SK-N-SH treated with all-trans-retinoic acid at 6 μM for 48 hours (cell line): ENCODE data around the gene ZDHHC3.

Source experiments
- ATAC-seq: fragments of 200-7000 bp; cut with Tn5 transposase; 3 replicates; pipeline ENCODE4 v1.9.1; 2020; ENCODE audit warnings: mild to moderate bottlenecking, moderate library complexity
- ARNTL ChIP-seq: fragments of 450-650 bp; formaldehyde crosslinking; IDR thresholded peaks from 2 replicates; pipeline ENCODE4 v1.5.0; 2020; ENCODE audit warnings: low read depth, mild to moderate bottlenecking, moderate library complexity, borderline replicate concordance
- BACH2 ChIP-seq: fragments of 250-450 bp; sonication (Bioruptor Pico); IDR thresholded peaks from 2 replicates; pipeline ENCODE4 v1.9.0; 2021; ENCODE audit warnings: mild to moderate bottlenecking, borderline replicate concordance
- CREB5 ChIP-seq: fragments of 250-450 bp; sonication (Bioruptor Pico); IDR thresholded peaks from 2 replicates; pipeline ENCODE4 v1.5.1; 2020; ENCODE audit warnings: low read depth, mild to moderate bottlenecking, moderate library complexity
- GLIS3 ChIP-seq: fragments of 250-450 bp; sonication (Bioruptor Pico); IDR thresholded peaks from 2 replicates; pipeline ENCODE4 v1.5.0; 2020; ENCODE audit warnings: mild to moderate bottlenecking, moderate library complexity
- OSR1 ChIP-seq: fragments of 250-450 bp; sonication (Bioruptor Pico); IDR thresholded peaks from 2 replicates; pipeline ENCODE4 v1.8.0; 2022; ENCODE audit warnings: moderate library complexity, mild to moderate bottlenecking, inconsistent platforms
- PATZ1 ChIP-seq: fragments of 250-450 bp; sonication (Bioruptor Pico); IDR thresholded peaks from 2 replicates; pipeline ENCODE4 v1.8.0; 2020; ENCODE audit warnings: mild to moderate bottlenecking, moderate library complexity, borderline replicate concordance
- POU6F1 ChIP-seq: fragments of 250-450 bp; sonication (Bioruptor Pico); IDR thresholded peaks from 2 replicates; pipeline ENCODE4 v1.8.0; 2021; ENCODE audit warnings: low read depth, mild to moderate bottlenecking, moderate library complexity, borderline replicate concordance
- PPARA ChIP-seq: fragments of 250-450 bp; sonication (Bioruptor Pico); IDR thresholded peaks from 2 replicates; pipeline ENCODE4 v1.5.0; 2020; ENCODE audit warnings: mild to moderate bottlenecking, borderline replicate concordance
- RARB ChIP-seq: fragments of 250-450 bp; sonication (Bioruptor Pico); IDR thresholded peaks from 2 replicates; pipeline ENCODE4 v1.8.0; 2021; ENCODE audit warnings: mild to moderate bottlenecking, moderate library complexity
- SNAI2 ChIP-seq: fragments of 250-450 bp; sonication (Bioruptor Pico); IDR thresholded peaks from 2 replicates; pipeline ENCODE4 v1.5.0; 2020; ENCODE audit warnings: mild to moderate bottlenecking, moderate library complexity
- TOX ChIP-seq: fragments of 250-450 bp; sonication (Bioruptor Pico); IDR thresholded peaks from 2 replicates; pipeline ENCODE4 v1.8.0; 2021; ENCODE audit warnings: mild to moderate bottlenecking, moderate library complexity, borderline replicate concordance
- TSHZ2 ChIP-seq: fragments of 250-450 bp; sonication (Bioruptor Pico); IDR thresholded peaks from 2 replicates; pipeline ENCODE4 v1.5.0; 2020; ENCODE audit warnings: mild to moderate bottlenecking, moderate library complexity
- ZFP30 ChIP-seq: fragments of 450-650 bp; formaldehyde crosslinking; IDR thresholded peaks from 2 replicates; pipeline ENCODE4 v1.5.0; 2022; ENCODE audit warnings: mild to moderate bottlenecking, moderate library complexity
- ZNF565 ChIP-seq: fragments of 450-650 bp; formaldehyde crosslinking; conservative IDR thresholded peaks from 2 replicates; pipeline ENCODE4 v1.5.0; 2020; ENCODE audit warnings: low read depth, mild to moderate bottlenecking, moderate library complexity
- ZNF8 ChIP-seq: fragments of 450-650 bp; formaldehyde crosslinking; IDR thresholded peaks from 2 replicates; pipeline ENCODE4 v1.5.0; 2020; ENCODE audit warnings: mild to moderate bottlenecking, moderate library complexity

The ZDHHC3 gene

GRCh38 chr3:44927371-44927770 lies 48.6 kb downstream of the ZDHHC3 start (continued):
- no peak for TF ChIP-seq PATZ1 (CRISPR knock-in tag)
- TF ChIP-seq SNAI2 (CRISPR knock-in tag): no peak

GRCh38 chr3:44926921-44927320 lies 49.1 kb downstream of the ZDHHC3 start:
- no peak for TF ChIP-seq ZFP30
- no peak for TF ChIP-seq TSHZ2 (CRISPR knock-in tag)
- TF ChIP-seq ARNTL: no peak
- no peak for TF ChIP-seq PATZ1 (CRISPR knock-in tag)
- no peak for TF ChIP-seq ZNF565 (CRISPR knock-in tag)
- TF ChIP-seq POU6F1 (CRISPR knock-in tag): no peak
- TF ChIP-seq CREB5: no peak
- TF ChIP-seq, all 23 proteins: peak for 0
- ATAC-seq: no peak

- no peak for ATAC-seq
- TF ChIP-seq RARB (CRISPR knock-in tag) (no peak), PPARA (CRISPR knock-in tag) (no peak)
Observed at GRCh38 chr3:44926172-44926571, 49.8 kb downstream of the ZDHHC3 start.

GRCh38 chr3:44924457-44925084 lies 51.4 kb downstream of the ZDHHC3 start:
- TF ChIP-seq OSR1 (no peak), ZNF565 (CRISPR knock-in tag) (no peak), SNAI2 (CRISPR knock-in tag) (no peak), TOX (CRISPR knock-in tag) (no peak), POU6F1 (CRISPR knock-in tag) (no peak), TSHZ2 (CRISPR knock-in tag) (no peak), PATZ1 (CRISPR knock-in tag) (no peak), ZNF8 (no peak), GLIS3 (CRISPR knock-in tag) (no peak), BACH2 (CRISPR knock-in tag) (no peak)
- peak; percentile 77 for ATAC-seq
